GM13977 (cell line): ENCODE data around the gene PDIA5.
A peak's percentile ranks its signal among the peaks of the same experiment; 100 is the strongest.

Experiments
- DNase-seq: peaks from one replicate; pipeline ENCODE4 v3.0.0; 2012; ENCODE audit warnings: low spot score
- in situ Hi-C: fragments of 300-500 bp; cut with MboI; formaldehyde crosslinking; loops from one replicate; pipeline ENCODE4 v1.12.0; 2022; ENCODE audit warnings: low sequenced_read_pairs, low pct_unique_long_range_greater_than_20kb, mixed read lengths, inconsistent platforms; ENCODE audit not compliant: unreplicated experiment
- TF ChIP-seq, protein P1 (sequence below): IDR thresholded peaks from 2 replicates; pipeline ENCODE4 v1.5.1; 2012; ENCODE audit warnings: mild to moderate bottlenecking, control low read depth; ENCODE audit not compliant: insufficient read depth; ENCODE audit errors: extremely low read depth, missing control alignments

PDIA5 gene

DNA sequence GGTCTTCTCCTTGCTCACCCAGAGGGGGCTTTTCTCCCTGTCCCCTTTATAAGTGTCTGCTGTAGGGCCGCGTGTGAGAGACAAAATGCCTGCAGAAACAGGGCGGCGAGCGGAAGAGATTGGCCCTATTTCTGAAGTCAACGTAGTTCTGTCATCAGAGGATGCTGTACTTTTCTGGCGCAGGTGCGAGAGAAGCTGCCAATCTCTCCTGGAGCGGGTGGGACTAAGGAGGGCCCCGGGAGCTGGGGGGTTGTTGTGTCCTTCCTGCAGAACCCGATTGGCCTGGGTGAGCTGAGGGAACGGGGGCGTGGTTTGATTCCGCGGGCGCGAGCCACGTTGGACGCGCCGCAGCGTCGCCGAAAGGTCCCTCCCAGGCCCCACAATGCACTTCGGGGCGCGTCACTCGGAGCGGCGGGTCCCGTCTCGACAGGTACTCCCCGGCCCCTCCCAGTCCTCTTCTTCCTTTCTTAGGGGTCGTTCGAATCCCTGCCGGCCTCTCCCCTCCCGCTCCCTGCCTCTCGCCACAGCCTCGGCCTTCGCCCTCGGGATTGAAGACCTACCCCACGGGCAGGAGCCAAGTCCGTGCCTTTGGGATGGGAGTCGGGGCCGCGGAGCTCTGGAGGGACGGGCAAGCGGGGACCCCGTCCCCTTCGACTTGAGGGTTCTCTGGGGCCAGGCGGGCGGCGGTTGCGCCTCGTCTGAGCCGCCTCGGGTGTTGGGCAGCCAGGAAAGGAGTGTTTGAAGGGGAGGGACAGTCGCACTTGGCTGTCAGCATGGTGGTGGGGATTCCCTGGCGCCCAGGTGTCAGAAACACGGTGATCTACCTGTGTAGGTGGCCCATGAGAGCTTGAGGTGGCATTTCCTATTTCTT lies 135.0 kb downstream of the PDIA5 start, which contains the start of gene SEC22A:
SEC22A (plus strand) TSS at position 387 of the 871 bp plus-strand sequence. CDS start 7,275 bp downstream, outside the sequence.
- DNase-seq: peak; percentile 92
- in situ Hi-C loops: no loop called here
- TF ChIP-seq, protein P1, sequence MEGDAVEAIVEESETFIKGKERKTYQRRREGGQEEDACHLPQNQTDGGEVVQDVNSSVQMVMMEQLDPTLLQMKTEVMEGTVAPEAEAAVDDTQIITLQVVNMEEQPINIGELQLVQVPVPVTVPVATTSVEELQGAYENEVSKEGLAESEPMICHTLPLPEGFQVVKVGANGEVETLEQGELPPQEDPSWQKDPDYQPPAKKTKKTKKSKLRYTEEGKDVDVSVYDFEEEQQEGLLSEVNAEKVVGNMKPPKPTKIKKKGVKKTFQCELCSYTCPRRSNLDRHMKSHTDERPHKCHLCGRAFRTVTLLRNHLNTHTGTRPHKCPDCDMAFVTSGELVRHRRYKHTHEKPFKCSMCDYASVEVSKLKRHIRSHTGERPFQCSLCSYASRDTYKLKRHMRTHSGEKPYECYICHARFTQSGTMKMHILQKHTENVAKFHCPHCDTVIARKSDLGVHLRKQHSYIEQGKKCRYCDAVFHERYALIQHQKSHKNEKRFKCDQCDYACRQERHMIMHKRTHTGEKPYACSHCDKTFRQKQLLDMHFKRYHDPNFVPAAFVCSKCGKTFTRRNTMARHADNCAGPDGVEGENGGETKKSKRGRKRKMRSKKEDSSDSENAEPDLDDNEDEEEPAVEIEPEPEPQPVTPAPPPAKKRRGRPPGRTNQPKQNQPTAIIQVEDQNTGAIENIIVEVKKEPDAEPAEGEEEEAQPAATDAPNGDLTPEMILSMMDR: no peak

DNA sequence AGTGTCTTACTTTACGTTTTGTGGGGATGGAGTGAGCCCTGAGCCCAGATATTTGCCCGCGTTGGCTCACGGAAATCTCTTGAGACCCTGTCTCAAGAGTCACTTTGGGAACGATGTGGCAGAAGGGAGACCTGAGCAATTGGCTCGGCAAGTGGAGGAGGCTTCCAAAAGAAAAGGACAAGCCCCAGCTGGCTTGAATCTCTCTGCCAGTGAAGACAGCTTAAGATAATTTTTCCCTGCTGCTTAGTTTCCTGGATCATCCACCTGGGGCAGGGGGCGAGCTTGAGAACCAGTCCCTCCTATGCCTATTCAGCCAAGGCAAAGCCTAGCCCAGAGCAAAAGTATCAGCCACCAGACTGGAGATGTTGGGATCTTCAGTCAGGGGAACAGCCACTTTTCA lies 135.6 kb downstream of the PDIA5 start:
- DNase-seq: no peak
- TF ChIP-seq, protein P1: no peak
- in situ Hi-C loops: no loop called here
